ENCODE measurements around the gene SPATA2L. TPM values are rescaled to one million over a fixed set of nuclear protein-coding genes. Genes with fewer than 3 reads are reported as not detected.
"Not testable (repeated sequence)": the region's sequence is repeated elsewhere in the genome, so short reads cannot be mapped to it uniquely, and the experiment has no call there.

Gene SPATA2L
- total RNA-seq, 2 donors from 2014 or later = 6.8 to 8.4 TPM

GRCh38 chr16:89678258-89678657 is 23.2 kb downstream of the SPATA2L start:
- DNase-seq (ENCODE audit: low spot score) = no peak
- Mint-ChIP-seq H3K9me3 (no peaks in the 10 kb centered on the region), H3K4me1 (ENCODE audit: low read depth in 2 of 2) (no peaks in the 10 kb centered on the region), H3K27me3 (no peaks in the 10 kb centered on the region), H3K4me3 (no peak overlapping the region), H3K27ac (no peak overlapping the region), H3K36me3 (no peaks in the 10 kb centered on the region)
- no peak for ATAC-seq

- Mint-ChIP-seq H3K9me3 (no peaks in the 10 kb centered on the region), H3K27me3 (no peaks in the 10 kb centered on the region), H3K27ac (no peak overlapping the region), H3K4me3 (no peak overlapping the region), H3K4me1 (ENCODE audit: low read depth in 2 of 2) (no peaks in the 10 kb centered on the region), H3K36me3 (no peaks in the 10 kb centered on the region)
- DNase-seq (ENCODE audit: low spot score) (peak; percentile 8), ATAC-seq (no peak)
Measured at GRCh38 chr16:89672177-89672941, 29.1 kb downstream of the SPATA2L start.

GRCh38 chr16:89671565-89671964 is 29.9 kb downstream of the SPATA2L start:
- H3K4me3 Mint-ChIP-seq; H3K4me1 Mint-ChIP-seq (ENCODE audit: low read depth in 2 of 2); H3K9me3 Mint-ChIP-seq; H3K36me3 Mint-ChIP-seq; ATAC-seq; H3K27ac Mint-ChIP-seq; H3K27me3 Mint-ChIP-seq: not testable (repeated sequence)
- peak; percentile 8 for DNase-seq (ENCODE audit: low spot score)

- H3K27ac Mint-ChIP-seq = no peak overlapping the region
- H3K9me3 Mint-ChIP-seq = no peaks in the 10 kb centered on the region
- H3K27me3 Mint-ChIP-seq = no peaks in the 10 kb centered on the region
- no peaks in the 10 kb centered on the region for H3K4me1 Mint-ChIP-seq (ENCODE audit: low read depth in 2 of 2)
- no peaks in the 10 kb centered on the region for H3K36me3 Mint-ChIP-seq
- ATAC-seq (no peak), DNase-seq (ENCODE audit: low spot score) (peak; percentile 39)
- H3K4me3 Mint-ChIP-seq = no peak overlapping the region
Measured at GRCh38 chr16:89670496-89671431, 30.7 kb downstream of the SPATA2L start.

GRCh38 chr16:89669755-89670154 is 31.8 kb downstream of the SPATA2L start:
- Mint-ChIP-seq H3K36me3 (no peaks in the 10 kb centered on the region), H3K9me3 (no peaks in the 10 kb centered on the region), H3K4me1 (ENCODE audit: low read depth in 2 of 2) (no peaks in the 10 kb centered on the region), H3K27me3 (no peaks in the 10 kb centered on the region), H3K27ac (no peak overlapping the region), H3K4me3 (no peak overlapping the region)
- ATAC-seq (no peak), DNase-seq (ENCODE audit: low spot score) (no peak)

GRCh38 chr16:89668790-89669158 is 32.7 kb downstream of the SPATA2L start:
- H3K9me3 Mint-ChIP-seq = no peaks in the 10 kb centered on the region
- no peak overlapping the region for H3K27ac Mint-ChIP-seq
- ATAC-seq (no peak), DNase-seq (ENCODE audit: low spot score) (no peak)
- H3K27me3 Mint-ChIP-seq = no peaks in the 10 kb centered on the region
- no peak overlapping the region for H3K4me3 Mint-ChIP-seq
- no peaks in the 10 kb centered on the region for H3K36me3 Mint-ChIP-seq
- H3K4me1 Mint-ChIP-seq (ENCODE audit: low read depth in 2 of 2) = no peaks in the 10 kb centered on the region

GRCh38 chr16:89667633-89668032 is 33.9 kb downstream of the SPATA2L start:
- ATAC-seq (no peak), DNase-seq (ENCODE audit: low spot score) (peak; percentile 47)
- Mint-ChIP-seq H3K27ac (peak overlapping the region in 1 of 2 donors; percentile 21), H3K9me3 (no peaks in the 10 kb centered on the region), H3K36me3 (no peaks in the 10 kb centered on the region), H3K4me3 (no peak overlapping the region), H3K27me3 (no peaks in the 10 kb centered on the region), H3K4me1 (ENCODE audit: low read depth in 2 of 2) (no peaks in the 10 kb centered on the region)

- H3K27me3 Mint-ChIP-seq; H3K9me3 Mint-ChIP-seq; H3K27ac Mint-ChIP-seq; ATAC-seq; H3K4me3 Mint-ChIP-seq; H3K36me3 Mint-ChIP-seq; H3K4me1 Mint-ChIP-seq (ENCODE audit: low read depth in 2 of 2): not testable (repeated sequence)
- DNase-seq (ENCODE audit: low spot score) = peak; percentile 54
Measured at GRCh38 chr16:89667000-89667399, 34.5 kb downstream of the SPATA2L start.

- H3K4me1 Mint-ChIP-seq (ENCODE audit: low read depth in 2 of 2); H3K36me3 Mint-ChIP-seq; H3K4me3 Mint-ChIP-seq; H3K9me3 Mint-ChIP-seq; ATAC-seq; H3K27me3 Mint-ChIP-seq; H3K27ac Mint-ChIP-seq: not testable (repeated sequence)
- peak; percentile 15 for DNase-seq (ENCODE audit: low spot score)
Measured at GRCh38 chr16:89664238-89664637, 37.3 kb downstream of the SPATA2L start.

- H3K36me3 Mint-ChIP-seq = peaks cover 6% of the 10 kb centered on the region
- H3K4me3 Mint-ChIP-seq = no peak overlapping the region
- peaks cover 19 to 20% of the 10 kb centered on the region in 2 donors for H3K4me1 Mint-ChIP-seq (ENCODE audit: low read depth in 2 of 2)
- no peaks in the 10 kb centered on the region for H3K9me3 Mint-ChIP-seq
- DNase-seq (ENCODE audit: low spot score) (peak; percentile 16), ATAC-seq (no peak)
- H3K27ac Mint-ChIP-seq = no peak overlapping the region
- H3K27me3 Mint-ChIP-seq = no peaks in the 10 kb centered on the region
Measured at GRCh38 chr16:89661215-89661614, 40.3 kb downstream of the SPATA2L start.

GRCh38 chr16:89660146-89660545 is 41.4 kb downstream of the SPATA2L start:
- Mint-ChIP-seq H3K9me3 (no peaks in the 10 kb centered on the region), H3K4me3 (no peak overlapping the region), H3K36me3 (peaks cover 6% of the 10 kb centered on the region), H3K27ac (no peak overlapping the region), H3K4me1 (ENCODE audit: low read depth in 2 of 2) (peaks cover 23 to 27% of the 10 kb centered on the region in 2 donors), H3K27me3 (no peaks in the 10 kb centered on the region)
- DNase-seq (ENCODE audit: low spot score) (peak; percentile 15), ATAC-seq (no peak)

GRCh38 chr16:89658221-89658879 is 43.2 kb downstream of the SPATA2L start:
- Mint-ChIP-seq H3K4me3 (peak overlapping the region; percentile 94), H3K9me3 (no peaks in the 10 kb centered on the region), H3K27ac (peak overlapping the region; percentile 77 to 80), H3K27me3 (no peaks in the 10 kb centered on the region), H3K4me1 (ENCODE audit: low read depth in 2 of 2) (peaks cover 23 to 33% of the 10 kb centered on the region in 2 donors), H3K36me3 (peaks cover 6% of the 10 kb centered on the region)
- peak; percentile 56 for DNase-seq (ENCODE audit: low spot score)
- ATAC-seq = peak in 1 of 2 donors; percentile 52

GRCh38 chr16:89657442-89658220 is 43.9 kb downstream of the SPATA2L start, which contains the start of the genes CHMP1A and SPATA33:
TSS of gene CHMP1A (minus strand) at chr16:89657708. CDS start at chr16:89657588, 120 bp downstream.
TSS of gene SPATA33 (plus strand) at chr16:89657836. CDS start at chr16:89657912, 76 bp downstream.
- H3K4me1 Mint-ChIP-seq (ENCODE audit: low read depth in 2 of 2) = peaks cover 23 to 33% of the 10 kb centered on the region in 2 donors
- no peaks in the 10 kb centered on the region for H3K9me3 Mint-ChIP-seq
- peak; percentile 95 for DNase-seq (ENCODE audit: low spot score)

More at GRCh38 chr16:89657442-89658220, 43.9 kb downstream of the SPATA2L start, which contains the start of the genes CHMP1A and SPATA33:
- peak within 1 kb of the TSS; percentile 77 to 82 for H3K27ac Mint-ChIP-seq
- peak; percentile 95 to 97 for ATAC-seq
- no peaks in the 10 kb centered on the region for H3K27me3 Mint-ChIP-seq
- H3K36me3 Mint-ChIP-seq = peaks cover 6% of the 10 kb centered on the region
- H3K4me3 Mint-ChIP-seq = peak within 1 kb of the TSS; percentile 94

Measured in natural killer cell treated with Interleukin-12 subunit alpha and Interleukin-12 subunit beta and Interleukin-15 and Interleukin-18, amount 100 ng/mL, for 72 hours (primary cell).